Naive thymus-derived CD4-positive, alpha-beta T cell (primary cell): ENCODE data around the gene HEATR3. TPM values are rescaled to one million over a fixed set of nuclear protein-coding genes. Genes with fewer than 3 reads are reported as not detected.

Experiments used
- ATAC-seq: fragments of 150-1000 bp; cut with Tn5 transposase; 2 replicates; pipeline ENCODE4 v1.10.0; 2021; ENCODE audit warnings: mild to moderate bottlenecking, moderate library complexity
- CTCF ChIA-PET: fragments of 350-600 bp; sonication (Branson Sonifier 250); formaldehyde crosslinking; loops from one replicate; lab custom pipeline; 2021; ENCODE audit warnings: antibody characterized with exemption; lab: Charles Lee
- POLR2A ChIA-PET: fragments of 350-600 bp; sonication (Branson Sonifier 250); formaldehyde crosslinking; loops from one replicate; lab custom pipeline; 2021; ENCODE audit warnings: antibody characterized with exemption, inconsistent platforms; lab: Charles Lee
- DNase-seq, 9 donors: peaks; one replicate each; pipeline versions ENCODE4 v3.0.0 to v3.0.0-alpha.2; 2020 to 2022; ENCODE audit warnings: mixed read lengths in 1 of 9
- H3K27ac ChIP-seq: one replicate; pipeline ENCODE4 v1.7.0; 2013; ENCODE audit warnings: mild to moderate bottlenecking, low read depth, low read length, moderate library complexity
- H3K27me3 ChIP-seq, 2 donors: one replicate each; pipeline ENCODE4 v1.7.0; 2013; ENCODE audit warnings: low read length in 2 of 2, mild to moderate bottlenecking in 2 of 2, moderate library complexity in 2 of 2; ENCODE audit not compliant: control insufficient read depth in 2 of 2, insufficient read depth in 2 of 2
- H3K36me3 ChIP-seq, 3 experiments: 1 replicate in 2 of 3; 2 replicates in 1 of 3; pipeline ENCODE4 v1.7.0; 2013; ENCODE audit warnings: low read length in 3 of 3, mild to moderate bottlenecking in 3 of 3, moderate library complexity in 1 of 3; ENCODE audit not compliant: insufficient read depth in 3 of 3, control insufficient read depth in 2 of 3
- H3K4me1 ChIP-seq, 2 donors: one replicate each; pipeline ENCODE4 v1.7.0; 2013; ENCODE audit warnings: low read length in 2 of 2, mild to moderate bottlenecking in 2 of 2, moderate library complexity in 1 of 2; ENCODE audit not compliant: control insufficient read depth in 2 of 2, insufficient read depth in 2 of 2
- H3K4me3 ChIP-seq: 2 replicates; pipeline ENCODE4 v1.7.0; 2013; ENCODE audit warnings: mild to moderate bottlenecking, low read length
- H3K9me3 ChIP-seq, 3 experiments: 1 replicate in 2 of 3; 2 replicates in 1 of 3; pipeline ENCODE4 v1.7.0; 2013; ENCODE audit warnings: low read length in 3 of 3; ENCODE audit not compliant: control insufficient read depth in 2 of 3
- H3K27ac Mint-ChIP-seq, 9 donors: one replicate each; pipeline ENCODE4 v1.8.0; 2020 to 2022; ENCODE audit warnings: mixed read lengths in 9 of 9, mild to moderate bottlenecking in 8 of 9, moderate library complexity in 5 of 9, inconsistent platforms in 2 of 9
- H3K27me3 Mint-ChIP-seq, 5 donors: one replicate each; pipeline ENCODE4 v1.8.0; 2021 to 2022; ENCODE audit warnings: mixed read lengths in 5 of 5, mild to moderate bottlenecking in 1 of 5
- H3K36me3 Mint-ChIP-seq, 5 donors: one replicate each; pipeline ENCODE4 v1.8.0; 2020 to 2022; ENCODE audit warnings: mixed read lengths in 5 of 5, mild to moderate bottlenecking in 3 of 5, inconsistent platforms in 1 of 5
- H3K4me1 Mint-ChIP-seq, 7 donors: one replicate each; pipeline ENCODE4 v1.8.0; 2020 to 2022; ENCODE audit warnings: mixed read lengths in 7 of 7, mild to moderate bottlenecking in 3 of 7, inconsistent platforms in 1 of 7
- H3K4me3 Mint-ChIP-seq, 10 donors: one replicate each; pipeline ENCODE4 v1.8.0; 2020 to 2022; ENCODE audit warnings: mild to moderate bottlenecking in 10 of 10, mixed read lengths in 10 of 10, moderate library complexity in 6 of 10, inconsistent platforms in 2 of 10
- H3K9me3 Mint-ChIP-seq, 11 donors: one replicate each; pipeline ENCODE4 v1.8.0; 2020 to 2022; ENCODE audit warnings: mixed read lengths in 11 of 11, mild to moderate bottlenecking in 4 of 11, inconsistent platforms in 1 of 11, moderate library complexity in 1 of 11
- intact Hi-C, 2 donors: fragments of 100-400 bp; cut with micrococcal nuclease; formaldehyde crosslinking; loops; one replicate each; pipeline ENCODE4 v1.15.1; 2023
- polyA plus RNA-seq, 2 donors: library from polyadenylated mRNA; unstranded; fragments of 300-500 nt; fragmentation: Illumina TruSeq; gene quantifications; one replicate each; pipeline ENCODE4 v1.2.3, GENCODE V29; 2021
- total RNA-seq, 6 experiments: library from RNA in 5 of 6; stranded (reverse) in 5 of 6; gene quantifications; 1 replicate in 5 of 6; 2 replicates in 1 of 6; pipeline ENCODE4 v1.2.3 and lab custom pipeline; 2021 to 2026

Gene HEATR3
- total and polyA plus RNA-seq, 7 experiments from 2014 or later: 5.7 to 27.5 (median 21.1) TPM

DNA sequence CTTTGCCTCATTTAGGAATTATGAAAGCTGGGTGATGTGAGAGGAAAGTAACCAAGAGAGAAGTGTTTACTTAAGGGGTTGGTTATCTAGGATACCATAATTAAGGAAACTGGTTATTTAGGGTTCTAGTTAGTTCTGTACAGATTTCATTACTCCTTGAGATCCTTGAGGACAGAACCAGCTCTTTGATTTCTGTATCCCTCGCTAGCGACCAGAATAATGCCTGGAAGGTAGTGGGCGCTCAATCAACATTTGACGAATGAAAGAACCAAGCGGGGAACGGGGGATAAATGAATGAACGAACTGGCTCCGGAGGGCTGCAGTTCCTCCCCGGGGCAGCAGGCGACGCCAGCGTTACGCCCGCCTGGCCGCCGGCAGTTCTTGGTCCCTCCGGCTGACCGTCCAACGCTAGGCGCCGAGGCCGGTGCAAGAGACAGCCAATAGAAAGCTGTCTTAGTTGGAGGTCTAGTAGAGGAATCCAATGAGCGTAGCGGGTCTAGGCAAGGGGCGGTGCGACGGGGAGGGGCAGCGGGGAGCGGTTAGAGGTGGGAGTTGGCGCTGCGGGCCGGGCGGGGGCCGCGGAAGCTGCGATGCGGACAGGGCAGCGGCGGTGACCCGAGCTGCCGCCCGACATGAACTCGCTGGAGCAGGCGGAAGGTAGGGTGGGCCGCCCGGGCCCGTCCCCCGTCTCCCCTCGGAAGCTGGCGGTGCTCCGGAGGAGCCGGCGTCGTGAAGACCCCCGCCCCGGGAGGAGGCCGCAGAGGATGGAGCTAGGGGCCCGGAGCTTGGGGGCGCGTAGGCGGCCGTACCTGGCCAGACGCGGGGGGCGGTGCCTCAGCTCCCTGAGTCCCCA, 40.9 kb upstream of the HEATR3 start, which contains the start of gene CNEP1R1:
CNEP1R1 (plus strand) TSS at position 542 of the 853 bp plus-strand sequence; CDS start at position 633, 91 bp downstream.
- POLR2A ChIA-PET: interaction anchor here (0.9 to 2.4 kb wide), 7 partner anchors 40 to 782 kb away, joined by 3 to 16 read pairs (median 6); partner anchors contain the start of gene HEATR3
- H3K4me1 ChIP-seq: peaks cover 11 to 16% of the 10 kb centered on the region in 2 donors
- H3K27me3 ChIP-seq: no peaks in the 10 kb centered on the region
- H3K36me3 ChIP-seq: peaks cover 0 to 5% (median 3%) of the 10 kb centered on the region in 3 experiments
- peak within 1 kb of the TSS; percentile 81 for H3K27ac ChIP-seq
- peak within 1 kb of the TSS; percentile 97 for H3K4me3 ChIP-seq
- intact Hi-C loops: loop anchor here (1.0 to 10.0 kb wide), 22 partner anchors 40 to 781 kb away; partner anchors contain the start of genes HEATR3 (in 2 of the 2), ADCY7 (in 1 of the 2), BRD7 (in 1 of the 2) and CYLD (in 1 of the 2)
- peak within 1 kb of the TSS; percentile 87 to 97 (median 94) for H3K27ac Mint-ChIP-seq
- CTCF ChIA-PET: interaction anchor here (0.6 to 4.3 kb wide), 18 partner anchors 10 to 785 kb away, joined by 3 to 58 read pairs (median 3); no protein-coding TSS in a partner anchor
- peaks cover 0 to 2% (median 0%) of the 10 kb centered on the region in 5 donors for H3K36me3 Mint-ChIP-seq
- H3K27me3 Mint-ChIP-seq: peaks cover 0 to 16% (median 0%) of the 10 kb centered on the region in 5 donors
- DNase-seq (peak; percentile 82 to 95 (median 92)), ATAC-seq (peak; percentile 98)
- H3K9me3 Mint-ChIP-seq: no peaks in the 10 kb centered on the region
- no peaks in the 10 kb centered on the region for H3K9me3 ChIP-seq
- peak within 1 kb of the TSS; percentile 88 to 99 (median 96) for H3K4me3 Mint-ChIP-seq
- peaks cover 5 to 42% (median 28%) of the 10 kb centered on the region in 7 donors for H3K4me1 Mint-ChIP-seq

DNA sequence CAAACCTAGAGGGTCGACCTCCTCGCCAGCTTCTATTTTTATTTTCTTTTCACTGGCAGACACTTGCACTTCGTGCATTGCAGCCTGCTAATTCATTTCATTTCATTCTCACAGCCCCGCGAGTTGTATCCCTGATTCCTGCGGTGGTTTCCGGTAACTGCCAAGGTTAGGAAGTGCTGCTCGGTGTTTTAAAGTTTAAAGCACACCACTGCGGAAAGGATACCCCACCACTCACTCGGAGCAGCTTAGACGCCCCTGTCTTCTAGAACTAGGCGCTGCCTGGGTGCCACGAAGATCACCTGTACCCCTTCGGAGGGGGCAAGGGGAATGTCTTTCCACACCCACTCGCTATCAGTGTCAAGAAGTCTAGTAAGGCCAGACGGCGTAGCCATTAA, 40.2 kb upstream of the HEATR3 start:
- no peaks in the 10 kb centered on the region for H3K27me3 ChIP-seq
- DNase-seq (peak in 8 of 9 donors; percentile 9 to 51 (median 40)), ATAC-seq (peak; percentile 13)
- Mint-ChIP-seq H3K4me1 (peaks cover 5 to 42% (median 28%) of the 10 kb centered on the region in 7 donors), H3K4me3 (peak overlapping the region; percentile 88 to 99 (median 96)), H3K27me3 (peaks cover 0 to 13% (median 0%) of the 10 kb centered on the region in 5 donors), H3K9me3 (no peaks in the 10 kb centered on the region), H3K27ac (peak overlapping the region; percentile 87 to 97 (median 89)), H3K36me3 (peaks cover 0 to 5% (median 0%) of the 10 kb centered on the region in 5 donors)
- H3K27ac ChIP-seq: peak overlapping the region; percentile 81
- peak overlapping the region; percentile 97 for H3K4me3 ChIP-seq
- H3K9me3 ChIP-seq: no peaks in the 10 kb centered on the region
- POLR2A ChIA-PET: interaction anchor here (0.6 to 2.4 kb wide), 9 partner anchors 9 to 781 kb away, joined by 3 to 16 read pairs (median 5); partner anchors contain the start of gene HEATR3
- H3K4me1 ChIP-seq: peaks cover 11 to 16% of the 10 kb centered on the region in 2 donors
- intact Hi-C loops: loop anchor here (1.0 to 10.0 kb wide), 20 partner anchors 40 to 781 kb away; partner anchors contain the start of genes HEATR3 (in 2 of the 2), ADCY7 (in 1 of the 2), BRD7 (in 1 of the 2) and CYLD (in 1 of the 2)
- peaks cover 0 to 8% (median 3%) of the 10 kb centered on the region in 3 experiments for H3K36me3 ChIP-seq
- CTCF ChIA-PET: interaction anchor here (0.6 to 4.3 kb wide), 16 partner anchors 9 to 785 kb away, joined by 3 to 58 read pairs (median 4); no protein-coding TSS in a partner anchor

DNA sequence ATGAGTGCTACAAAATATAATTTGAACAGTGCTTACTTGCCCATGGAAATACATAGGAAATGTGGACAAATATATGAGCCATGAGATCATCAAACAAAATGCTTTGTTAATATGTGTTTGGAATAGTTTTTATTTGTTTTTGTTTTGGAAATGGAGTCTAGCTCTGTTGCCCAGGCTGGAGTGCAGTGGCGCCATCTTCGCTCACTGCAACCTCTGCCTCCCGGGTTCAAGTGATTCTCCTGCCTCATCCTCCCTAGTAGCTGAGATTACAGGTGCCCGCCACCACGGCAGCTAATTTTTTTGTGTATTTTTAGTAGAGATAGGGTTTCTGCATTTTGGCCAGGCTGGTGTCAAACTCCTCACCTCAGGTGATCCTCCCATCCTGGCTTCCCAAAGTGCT, 37.9 kb upstream of the HEATR3 start:
- Mint-ChIP-seq H3K27ac (peak overlapping the region in 3 of 9 donors; percentile 17 to 65 (median 25)), H3K27me3 (no peaks in the 10 kb centered on the region), H3K36me3 (peaks cover 0 to 19% (median 11%) of the 10 kb centered on the region in 5 donors), H3K4me1 (peaks cover 12 to 46% (median 27%) of the 10 kb centered on the region in 7 donors), H3K9me3 (no peaks in the 10 kb centered on the region), H3K4me3 (no peak overlapping the region)
- H3K9me3 ChIP-seq: no peaks in the 10 kb centered on the region
- intact Hi-C loops: loop anchor here (5.0 to 10.0 kb wide), 4 partner anchors 247 to 714 kb away; partner anchors contain the start of genes CYLD (in 1 of the 2) and SNX20 (in 1 of the 2)
- peaks cover 5 to 21% (median 7%) of the 10 kb centered on the region in 3 experiments for H3K36me3 ChIP-seq
- no peak overlapping the region for H3K4me3 ChIP-seq
- ChIA-PET CTCF (no interaction called here), POLR2A (interaction anchor here (0.6 to 0.7 kb wide), 3 partner anchors 40 to 1400 kb away, joined by 3 to 8 read pairs (median 5); no protein-coding TSS in a partner anchor)
- DNase-seq (no peak), ATAC-seq (no peak)
- H3K27me3 ChIP-seq: no peaks in the 10 kb centered on the region
- H3K27ac ChIP-seq: peak overlapping the region; percentile 11
- peaks cover 11 to 16% of the 10 kb centered on the region in 2 donors for H3K4me1 ChIP-seq

DNA sequence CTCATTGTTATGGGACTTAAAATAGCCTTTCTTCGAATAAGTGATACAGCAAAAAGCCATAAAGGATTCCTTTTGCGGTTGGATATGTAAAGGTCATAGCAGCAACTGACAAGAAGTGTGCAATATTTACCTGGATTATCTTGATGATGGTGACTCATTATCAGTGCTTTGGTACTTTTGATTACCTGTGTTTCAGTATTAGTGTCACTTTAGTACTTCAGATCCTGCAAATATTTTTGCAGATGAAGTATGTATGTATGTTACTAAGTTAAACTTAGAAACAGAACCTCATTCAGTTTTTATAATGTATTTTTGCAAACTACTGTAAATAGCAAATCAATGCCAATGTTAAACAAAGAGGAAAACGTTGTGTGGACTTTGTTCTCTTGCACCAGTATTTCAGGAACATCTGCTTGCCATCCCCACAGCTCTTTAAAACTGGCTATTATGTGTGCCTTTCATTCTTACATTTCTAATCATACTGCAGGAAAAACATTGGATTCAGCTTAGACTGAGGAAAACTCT, 30.2 kb upstream of the HEATR3 start:
- intact Hi-C loops: no loop called here
- ChIA-PET POLR2A (no interaction called here), CTCF (interaction anchor here (0.6 to 1.5 kb wide), 2 partner anchors 10 to 325 kb away, joined by 3 to 6 read pairs; partner anchors contain the start of gene CNEP1R1)
- peaks cover 5 to 41% (median 9%) of the 10 kb centered on the region in 3 experiments for H3K36me3 ChIP-seq
- H3K4me3 Mint-ChIP-seq: no peak overlapping the region
- no peak overlapping the region for H3K27ac Mint-ChIP-seq
- no peaks in the 10 kb centered on the region for H3K27me3 Mint-ChIP-seq
- peaks cover 10 to 21% (median 16%) of the 10 kb centered on the region in 7 donors for H3K4me1 Mint-ChIP-seq
- H3K27ac ChIP-seq: no peak overlapping the region
- H3K4me1 ChIP-seq: no peaks in the 10 kb centered on the region
- no peak for ATAC-seq
- H3K4me3 ChIP-seq: no peak overlapping the region
- H3K9me3 Mint-ChIP-seq: no peaks in the 10 kb centered on the region
- no peak for DNase-seq
- no peaks in the 10 kb centered on the region for H3K9me3 ChIP-seq
- H3K27me3 ChIP-seq: no peaks in the 10 kb centered on the region
- H3K36me3 Mint-ChIP-seq: peaks cover 7 to 26% (median 10%) of the 10 kb centered on the region in 5 donors

DNA sequence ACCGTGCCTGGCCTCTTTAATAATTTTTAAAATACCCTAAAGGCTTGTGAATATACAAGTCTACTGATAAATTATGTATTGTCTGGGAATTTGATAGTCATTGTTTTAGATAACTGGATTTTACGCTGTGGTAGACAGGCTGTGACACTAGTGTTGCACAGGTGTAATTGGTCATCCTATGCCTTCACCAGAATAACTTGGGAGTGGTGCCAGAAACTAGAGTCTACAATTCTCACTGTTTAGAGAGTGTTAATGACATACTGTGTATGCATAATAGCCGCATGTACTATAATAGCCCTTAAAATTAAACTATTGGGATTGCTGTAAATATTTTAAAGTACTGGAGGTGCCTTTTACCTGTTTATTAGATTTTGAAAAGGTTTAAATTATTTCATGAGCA, 29.3 kb upstream of the HEATR3 start:
- H3K9me3 ChIP-seq: no peaks in the 10 kb centered on the region
- H3K4me3 ChIP-seq: no peak overlapping the region
- no peak overlapping the region for H3K27ac ChIP-seq
- H3K27me3 Mint-ChIP-seq: no peaks in the 10 kb centered on the region
- no peak for ATAC-seq
- H3K36me3 ChIP-seq: peaks cover 5 to 38% (median 9%) of the 10 kb centered on the region in 3 experiments
- DNase-seq: no peak
- no peaks in the 10 kb centered on the region for H3K9me3 Mint-ChIP-seq
- H3K4me1 Mint-ChIP-seq: peaks cover 5 to 17% (median 15%) of the 10 kb centered on the region in 7 donors
- intact Hi-C loops: no loop called here
- no peaks in the 10 kb centered on the region for H3K27me3 ChIP-seq
- ChIA-PET CTCF (interaction anchor here (0.8 kb wide), 1 partner anchor 1792 kb away, joined by 3 read pairs; the partner anchor contains the start of gene LONP2), POLR2A (interaction anchor here (0.8 kb wide), 1 partner anchor 33 kb away, joined by 4 read pairs; no protein-coding TSS in a partner anchor)
- no peaks in the 10 kb centered on the region for H3K4me1 ChIP-seq
- H3K27ac Mint-ChIP-seq: peak overlapping the region in 1 of 9 donors; percentile 41
- no peak overlapping the region for H3K4me3 Mint-ChIP-seq
- peaks cover 7 to 19% (median 10%) of the 10 kb centered on the region in 5 donors for H3K36me3 Mint-ChIP-seq
